Activated naive CD8-positive, alpha-beta T cell (primary cell): ENCODE measurements around the gene LRMDA.

Experiments used
- H3K27ac Mint-ChIP-seq: one replicate; pipeline ENCODE4 v1.8.0; 2021; ENCODE audit warnings: mixed read lengths
- H3K27me3 Mint-ChIP-seq: one replicate; pipeline ENCODE4 v1.8.0; 2021; ENCODE audit warnings: mixed read lengths
- H3K36me3 Mint-ChIP-seq: one replicate; pipeline ENCODE4 v1.8.0; 2021; ENCODE audit warnings: mixed read lengths
- H3K4me1 Mint-ChIP-seq: one replicate; pipeline ENCODE4 v1.8.0; 2021; ENCODE audit warnings: low read depth, mixed read lengths
- H3K4me3 Mint-ChIP-seq: one replicate; pipeline ENCODE4 v1.8.0; 2021; ENCODE audit warnings: mild to moderate bottlenecking, mixed read lengths
- H3K9me3 Mint-ChIP-seq: one replicate; pipeline ENCODE4 v1.8.0; 2021; ENCODE audit warnings: low read depth, mixed read lengths

The LRMDA gene

GRCh38 chr10:76547352-76547972 lies 1116.0 kb downstream of the LRMDA start:
- Mint-ChIP-seq H3K27me3 (peaks cover 6% of the 10 kb centered on the region), H3K27ac (no peak overlapping the region), H3K4me1 (no peaks in the 10 kb centered on the region), H3K4me3 (no peak overlapping the region), H3K36me3 (no peaks in the 10 kb centered on the region), H3K9me3 (no peaks in the 10 kb centered on the region)

- no peaks in the 10 kb centered on the region for H3K4me1 Mint-ChIP-seq
- H3K36me3 Mint-ChIP-seq, result no peaks in the 10 kb centered on the region
- no peak overlapping the region for H3K4me3 Mint-ChIP-seq
- H3K27me3 Mint-ChIP-seq, result peaks cover 9% of the 10 kb centered on the region
- H3K27ac Mint-ChIP-seq, result no peak overlapping the region
- H3K9me3 Mint-ChIP-seq, result no peaks in the 10 kb centered on the region
Measured at GRCh38 chr10:76548716-76549115, 1117.3 kb downstream of the LRMDA start.

- H3K4me3 Mint-ChIP-seq, result no peak overlapping the region
- H3K27ac Mint-ChIP-seq, result no peak overlapping the region
- peaks cover 9% of the 10 kb centered on the region for H3K27me3 Mint-ChIP-seq
- no peaks in the 10 kb centered on the region for H3K9me3 Mint-ChIP-seq
- H3K4me1 Mint-ChIP-seq, result no peaks in the 10 kb centered on the region
- no peaks in the 10 kb centered on the region for H3K36me3 Mint-ChIP-seq
Measured at GRCh38 chr10:76549171-76549570, 1117.7 kb downstream of the LRMDA start.

GRCh38 chr10:76550806-76551205 lies 1119.4 kb downstream of the LRMDA start:
- no peak overlapping the region for H3K27ac Mint-ChIP-seq
- no peaks in the 10 kb centered on the region for H3K36me3 Mint-ChIP-seq
- no peaks in the 10 kb centered on the region for H3K9me3 Mint-ChIP-seq
- no peaks in the 10 kb centered on the region for H3K4me1 Mint-ChIP-seq
- peaks cover 9% of the 10 kb centered on the region for H3K27me3 Mint-ChIP-seq
- no peak overlapping the region for H3K4me3 Mint-ChIP-seq

DNA sequence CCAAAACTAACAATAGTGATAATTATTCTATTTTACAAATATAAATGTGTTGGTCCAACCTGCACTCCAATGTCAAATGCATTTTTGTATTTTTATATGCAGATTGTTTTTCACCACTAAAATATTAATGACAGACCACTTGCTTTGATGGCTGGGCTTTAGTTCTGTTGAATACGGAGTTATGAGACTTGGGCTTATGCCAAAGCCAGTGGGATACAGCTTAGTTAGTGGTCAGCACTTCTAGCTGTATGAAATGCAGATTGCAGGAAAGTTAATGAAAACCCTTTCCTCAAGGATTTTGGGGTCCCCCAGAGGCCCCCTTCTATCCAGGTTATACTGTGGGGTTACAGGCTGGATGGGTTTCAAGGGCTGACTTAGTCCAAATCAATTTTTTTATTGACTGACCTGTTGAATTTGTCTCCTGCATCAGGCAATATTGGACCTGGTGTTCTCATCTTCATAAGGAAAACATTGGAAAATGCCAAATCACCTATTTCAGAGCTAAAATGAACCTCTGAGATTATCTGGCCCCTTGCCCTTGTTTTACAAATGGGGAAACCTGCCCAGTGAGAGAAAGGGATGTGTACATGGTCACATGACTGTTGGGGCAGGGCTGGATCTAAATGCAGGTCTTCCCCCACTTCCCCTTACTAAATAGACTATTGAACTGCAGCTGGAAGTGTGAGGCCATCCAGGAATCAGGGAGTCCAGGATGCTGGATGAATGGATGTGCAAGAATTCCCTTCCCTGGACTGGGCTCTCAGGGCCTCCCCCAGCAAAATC lies 1120.9 kb downstream of the LRMDA start:
- Mint-ChIP-seq H3K4me3 (no peak overlapping the region), H3K9me3 (no peaks in the 10 kb centered on the region), H3K4me1 (no peaks in the 10 kb centered on the region), H3K27me3 (peaks cover 9% of the 10 kb centered on the region), H3K36me3 (no peaks in the 10 kb centered on the region), H3K27ac (no peak overlapping the region)

DNA sequence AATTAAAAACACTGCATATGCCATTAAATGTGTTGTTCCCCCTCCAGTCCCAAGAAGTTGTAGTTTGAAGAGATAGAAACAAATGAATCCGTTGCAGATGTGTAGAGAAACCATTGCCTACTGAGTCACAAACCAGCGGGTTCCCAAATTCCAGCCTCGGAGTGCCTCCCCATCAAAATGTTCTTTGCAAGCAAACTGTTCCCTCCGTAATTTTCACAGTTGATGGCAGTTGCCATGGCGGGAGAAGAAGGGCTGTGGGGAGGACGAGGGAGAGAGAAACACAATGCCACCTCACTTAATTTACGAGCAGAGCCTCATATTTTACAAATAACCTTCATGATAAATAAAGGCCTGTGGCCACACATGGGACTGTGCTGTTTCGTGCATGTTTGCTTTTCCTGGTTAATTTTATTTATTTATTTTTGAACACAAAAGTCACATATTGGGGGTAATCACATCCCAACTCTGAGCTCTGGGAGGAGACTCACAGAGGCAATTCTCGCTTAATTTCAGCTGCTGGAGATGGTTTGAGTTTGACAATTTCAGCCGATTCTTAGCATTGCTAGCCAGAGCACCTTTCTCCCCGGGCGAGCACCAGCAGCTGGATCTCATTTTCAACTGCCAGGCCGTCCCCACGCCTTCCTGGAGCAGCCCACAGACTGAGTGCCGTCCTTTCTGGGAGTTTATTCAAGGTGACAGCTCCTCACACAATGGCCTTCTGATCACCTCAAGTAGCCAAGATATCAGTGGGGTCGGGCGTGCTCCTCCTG lies 1122.0 kb downstream of the LRMDA start:
- Mint-ChIP-seq H3K9me3 (no peaks in the 10 kb centered on the region), H3K4me3 (no peak overlapping the region), H3K27me3 (peaks cover 3% of the 10 kb centered on the region), H3K4me1 (no peaks in the 10 kb centered on the region), H3K27ac (no peak overlapping the region), H3K36me3 (no peaks in the 10 kb centered on the region)

- Mint-ChIP-seq H3K27ac (no peak overlapping the region), H3K36me3 (no peaks in the 10 kb centered on the region), H3K9me3 (no peaks in the 10 kb centered on the region), H3K4me1 (no peaks in the 10 kb centered on the region), H3K4me3 (no peak overlapping the region), H3K27me3 (peaks cover 3% of the 10 kb centered on the region)
Measured at GRCh38 chr10:76554033-76554408, 1122.6 kb downstream of the LRMDA start.

DNA sequence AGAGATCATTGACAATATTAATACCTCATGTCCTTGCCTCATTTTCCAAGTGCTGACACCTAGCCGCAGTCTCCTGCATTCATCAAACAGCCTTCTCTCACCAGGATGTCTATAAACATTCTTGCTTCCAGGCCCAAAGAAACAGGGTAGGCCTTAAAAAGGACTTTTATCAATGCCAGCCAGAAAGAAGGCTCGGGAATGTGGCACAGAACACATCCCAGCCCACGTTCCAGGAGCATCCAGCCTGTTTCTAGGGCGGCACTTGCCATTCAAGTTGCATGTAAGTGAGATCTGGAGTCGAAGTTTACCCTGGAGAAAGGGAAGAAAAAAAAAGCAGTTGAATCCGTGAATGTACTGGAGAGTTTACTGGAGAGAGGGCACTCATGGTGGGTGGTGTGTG lies 1123.1 kb downstream of the LRMDA start:
- Mint-ChIP-seq H3K27me3 (peaks cover 3% of the 10 kb centered on the region), H3K9me3 (no peaks in the 10 kb centered on the region), H3K27ac (no peak overlapping the region), H3K36me3 (no peaks in the 10 kb centered on the region), H3K4me1 (no peaks in the 10 kb centered on the region), H3K4me3 (no peak overlapping the region)

- H3K4me1 Mint-ChIP-seq, result no peaks in the 10 kb centered on the region
- H3K27me3 Mint-ChIP-seq, result peaks cover 3% of the 10 kb centered on the region
- no peaks in the 10 kb centered on the region for H3K36me3 Mint-ChIP-seq
- H3K9me3 Mint-ChIP-seq, result no peaks in the 10 kb centered on the region
- H3K27ac Mint-ChIP-seq, result no peak overlapping the region
- H3K4me3 Mint-ChIP-seq, result no peak overlapping the region
Measured at GRCh38 chr10:76555067-76555670, 1123.7 kb downstream of the LRMDA start.

- no peaks in the 10 kb centered on the region for H3K4me1 Mint-ChIP-seq
- H3K4me3 Mint-ChIP-seq, result no peak overlapping the region
- H3K27ac Mint-ChIP-seq, result no peak overlapping the region
- H3K27me3 Mint-ChIP-seq, result peaks cover 5% of the 10 kb centered on the region
- H3K36me3 Mint-ChIP-seq, result no peaks in the 10 kb centered on the region
- no peaks in the 10 kb centered on the region for H3K9me3 Mint-ChIP-seq
Measured at GRCh38 chr10:76557366-76557765, 1125.9 kb downstream of the LRMDA start.

- Mint-ChIP-seq H3K36me3 (no peaks in the 10 kb centered on the region), H3K27ac (no peak overlapping the region), H3K27me3 (peaks cover 3% of the 10 kb centered on the region), H3K9me3 (no peaks in the 10 kb centered on the region), H3K4me3 (no peak overlapping the region), H3K4me1 (no peaks in the 10 kb centered on the region)
Measured at GRCh38 chr10:76558586-76558985, 1127.2 kb downstream of the LRMDA start.

DNA sequence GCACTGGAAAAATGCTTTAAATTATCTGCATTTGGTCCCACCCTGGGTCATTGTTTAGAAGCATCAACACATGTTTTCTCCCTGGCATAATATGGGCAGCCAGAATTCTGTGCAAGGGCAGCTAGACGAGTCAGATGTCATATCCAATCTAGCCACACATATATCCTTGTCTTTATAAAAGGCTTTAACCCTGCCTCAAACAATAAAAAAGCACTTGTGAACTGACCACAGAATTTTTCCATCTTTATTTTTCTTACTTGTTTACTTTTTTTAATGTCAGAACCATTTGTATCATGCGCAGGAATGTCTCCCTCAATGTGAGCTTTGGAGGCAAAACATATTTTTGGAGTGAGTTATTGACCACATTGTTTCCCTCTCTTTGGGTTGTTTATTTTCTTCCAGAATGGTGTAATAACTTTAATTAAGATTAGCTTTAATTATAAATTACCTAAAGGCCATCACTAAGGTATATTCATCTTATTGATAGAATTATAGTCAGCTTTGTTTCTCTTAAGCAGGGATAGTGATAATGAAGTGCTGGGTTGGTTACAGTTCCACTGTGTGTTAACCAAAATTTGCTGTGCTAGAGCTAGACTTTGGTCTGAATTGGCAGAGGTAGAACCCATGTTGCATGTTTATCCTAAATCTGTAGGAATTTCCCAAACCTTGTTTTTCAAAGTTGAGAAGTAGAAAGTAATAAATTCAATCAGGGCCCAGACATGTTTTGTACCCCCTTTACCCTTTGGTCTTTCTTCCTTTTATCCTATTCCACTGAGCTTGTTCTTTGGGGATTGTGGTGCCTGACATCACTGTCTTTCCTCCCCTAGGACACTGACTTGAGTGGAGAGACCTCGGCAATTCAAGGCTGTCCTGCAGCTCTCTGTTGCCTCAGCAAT lies 1127.8 kb downstream of the LRMDA start:
- Mint-ChIP-seq H3K27me3 (peaks cover 3% of the 10 kb centered on the region), H3K4me1 (no peaks in the 10 kb centered on the region), H3K27ac (no peak overlapping the region), H3K9me3 (no peaks in the 10 kb centered on the region), H3K36me3 (no peaks in the 10 kb centered on the region), H3K4me3 (no peak overlapping the region)

GRCh38 chr10:76559892-76560220 lies 1128.4 kb downstream of the LRMDA start:
- Mint-ChIP-seq H3K27me3 (peaks cover 3% of the 10 kb centered on the region), H3K9me3 (no peaks in the 10 kb centered on the region), H3K27ac (no peak overlapping the region), H3K4me1 (no peaks in the 10 kb centered on the region), H3K36me3 (no peaks in the 10 kb centered on the region), H3K4me3 (no peak overlapping the region)

DNA sequence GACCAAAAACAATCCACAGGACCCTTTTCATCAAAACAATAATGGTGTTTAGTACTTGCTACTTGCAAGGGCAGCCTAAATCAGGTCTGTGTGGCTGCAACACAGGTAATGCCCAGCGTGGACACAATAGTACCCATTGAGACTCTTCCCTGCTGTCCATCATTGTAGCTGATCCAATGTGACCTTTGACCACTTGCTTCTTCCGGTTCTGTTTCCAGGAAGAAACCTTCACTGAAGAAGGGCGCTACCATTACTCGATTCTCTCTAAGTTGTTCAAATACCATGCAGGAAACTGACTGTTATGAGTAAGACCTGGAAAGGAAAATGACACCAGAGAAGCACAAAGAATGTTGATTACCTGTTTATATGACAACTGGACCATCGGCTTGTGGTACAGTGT lies 1128.9 kb downstream of the LRMDA start:
- Mint-ChIP-seq H3K4me1 (no peaks in the 10 kb centered on the region), H3K27ac (no peak overlapping the region), H3K9me3 (no peaks in the 10 kb centered on the region), H3K27me3 (peaks cover 3% of the 10 kb centered on the region), H3K36me3 (no peaks in the 10 kb centered on the region), H3K4me3 (no peak overlapping the region)
